ENCODE measurements around the gene PDE8A. TPM values are rescaled to one million over a fixed set of nuclear protein-coding genes. Genes with fewer than 3 reads are reported as not detected.

Gene PDE8A
- total and polyA plus RNA-seq, 2 experiments from 2014 or later: 5.6 to 7.5 TPM

- H3K9me3 Mint-ChIP-seq: no peaks in the 10 kb centered on the region
These were observed 167.9 kb downstream of the PDE8A start for GRCh38 chr15:85149465-85150129.

More at GRCh38 chr15:85149465-85150129, 167.9 kb downstream of the PDE8A start:
- no peak overlapping the region for H3K27ac Mint-ChIP-seq
- H3K27ac ChIP-seq (ENCODE audit: low read depth): no peak overlapping the region
- no peaks in the 10 kb centered on the region for H4K20me1 ChIP-seq (replicated peaks; ENCODE audit: insufficient read depth)
- TF ChIP-seq NANOG (IDR thresholded peaks at IDR 0.05; ENCODE audit: borderline replicate concordance): no peak
- no peak for TF ChIP-seq POLR2AphosphoS5 (IDR thresholded peaks at IDR 0.05; ENCODE audit: low read depth)
- TF ChIP-seq ETS1 (IDR thresholded peaks at IDR 0.05): no peak
- TF ChIP-seq CREB1 (CRISPR knock-in tag; IDR thresholded peaks at IDR 0.05; ENCODE audit: low read depth): no peak
- no peak for TF ChIP-seq CTCF (conservative IDR thresholded peaks at IDR 0.05; ENCODE audit: low read depth in 2 of 2)
- TF ChIP-seq ZNF462 (CRISPR knock-in tag; IDR thresholded peaks at IDR 0.05): no peak
- no peak for TF ChIP-seq JUNB (IDR thresholded peaks at IDR 0.05; ENCODE audit: unreplicated experiment)
- no peak for TF ChIP-seq EZH2 (IDR thresholded peaks at IDR 0.05; ENCODE audit: low read depth, unreplicated experiment)
- no peak for TF ChIP-seq EZH2phosphoT487 (IDR thresholded peaks at IDR 0.05; ENCODE audit: unreplicated experiment)
- no peak for TF ChIP-seq STAT1 (IDR thresholded peaks at IDR 0.05; ENCODE audit: unreplicated experiment)
- ATAC-seq (no peak), DNase-seq (ENCODE audit: low spot score) (no peak)
- H3K36me3 ChIP-seq (ENCODE audit: insufficient read depth): no peaks in the 10 kb centered on the region
- H3K79me2 ChIP-seq (replicated peaks; ENCODE audit: insufficient read depth): no peaks in the 10 kb centered on the region
- no peaks in the 10 kb centered on the region for H3K9me2 ChIP-seq (ENCODE audit: insufficient read depth)
- no peak overlapping the region for H2AFZ ChIP-seq
- no peak overlapping the region for H3K4me2 ChIP-seq
- no peaks in the 10 kb centered on the region for H3K36me3 Mint-ChIP-seq (ENCODE audit: low read depth)
- H3K27me3 Mint-ChIP-seq (ENCODE audit: insufficient read depth, low read depth, poor library complexity): peaks cover 3% of the 10 kb centered on the region
- H3K4me1 ChIP-seq (ENCODE audit: insufficient read depth): no peaks in the 10 kb centered on the region
- H3K4me3 Mint-ChIP-seq: no peak overlapping the region
- H3F3A ChIP-seq (replicated peaks; ENCODE audit: low read depth): no peaks in the 10 kb centered on the region
- H3K4me1 Mint-ChIP-seq: peaks cover 16% of the 10 kb centered on the region
- no peak overlapping the region for H3K4me3 ChIP-seq
- no peaks in the 10 kb centered on the region for H3K27me3 ChIP-seq (ENCODE audit: insufficient read depth)
